Gastroesophageal sphincter (tissue), 3 donors: ENCODE results near the gene CPOX.

Source experiments
- EP300 ChIP-seq: sonication (generic); formaldehyde crosslinking; IDR thresholded peaks from one replicate; pipeline ENCODE4 v1.6.1; 2017; ENCODE audit warnings: antibody characterized with exemption, mild to moderate bottlenecking
- POLR2A ChIP-seq, 2 donors: fragments of 450-650 bp; IDR thresholded peaks; one replicate each; pipeline ENCODE4 v1.6.1; 2017; ENCODE audit warnings: antibody characterized with exemption in 2 of 2, mild to moderate bottlenecking in 2 of 2, moderate library complexity in 1 of 2
- POLR2AphosphoS5 ChIP-seq: sonication (generic); formaldehyde crosslinking; IDR thresholded peaks from one replicate; pipeline ENCODE4 v1.6.1; 2017; ENCODE audit warnings: antibody characterized with exemption
- TF ChIP-seq, protein P1 (sequence below), 4 experiments: fragments of 200-600 bp in 2 of 4; fragments of 450-650 bp in 2 of 4; sonication (generic) in 1 of 4; IDR thresholded peaks; one replicate each; pipeline ENCODE4 v1.5.1; 2017 to 2019; ENCODE audit warnings: antibody characterized with exemption in 4 of 4, mild to moderate bottlenecking in 2 of 4, moderate library complexity in 2 of 4

DNA sequence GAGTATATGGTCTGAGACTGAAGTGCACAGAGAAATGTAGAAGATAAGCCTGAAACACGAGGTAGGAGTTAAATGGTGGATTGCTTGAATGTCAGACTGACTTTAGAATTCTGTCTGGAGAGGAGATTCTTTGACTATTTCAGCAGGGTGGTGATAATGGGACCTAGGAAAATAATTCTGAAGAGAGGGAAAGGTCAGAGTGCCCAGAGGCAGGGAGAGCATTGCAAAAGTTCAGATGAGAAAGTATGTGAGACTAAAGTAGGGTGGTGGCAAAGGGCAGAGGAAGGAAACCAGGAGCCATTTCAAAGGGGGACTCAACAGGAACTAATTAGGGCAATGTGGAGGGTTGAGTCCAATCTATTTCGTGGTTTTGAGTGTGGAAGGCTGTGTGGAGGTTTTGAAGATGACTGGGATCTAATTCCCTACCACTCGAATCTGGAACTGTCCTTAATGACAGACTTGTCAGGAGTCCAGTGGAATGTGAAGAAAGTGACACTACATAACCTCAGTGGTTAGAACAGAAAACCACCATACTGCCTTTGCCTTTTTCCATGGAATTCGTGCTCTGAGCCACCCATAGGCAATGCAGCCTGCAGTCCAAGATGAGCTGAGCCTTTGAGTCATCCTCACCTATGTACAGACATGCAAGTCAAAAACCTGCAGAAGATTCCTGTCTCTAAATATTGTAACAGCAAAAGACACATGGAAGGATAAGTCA lies 16.1 kb downstream of the CPOX start:
- TF ChIP-seq, protein P1, sequence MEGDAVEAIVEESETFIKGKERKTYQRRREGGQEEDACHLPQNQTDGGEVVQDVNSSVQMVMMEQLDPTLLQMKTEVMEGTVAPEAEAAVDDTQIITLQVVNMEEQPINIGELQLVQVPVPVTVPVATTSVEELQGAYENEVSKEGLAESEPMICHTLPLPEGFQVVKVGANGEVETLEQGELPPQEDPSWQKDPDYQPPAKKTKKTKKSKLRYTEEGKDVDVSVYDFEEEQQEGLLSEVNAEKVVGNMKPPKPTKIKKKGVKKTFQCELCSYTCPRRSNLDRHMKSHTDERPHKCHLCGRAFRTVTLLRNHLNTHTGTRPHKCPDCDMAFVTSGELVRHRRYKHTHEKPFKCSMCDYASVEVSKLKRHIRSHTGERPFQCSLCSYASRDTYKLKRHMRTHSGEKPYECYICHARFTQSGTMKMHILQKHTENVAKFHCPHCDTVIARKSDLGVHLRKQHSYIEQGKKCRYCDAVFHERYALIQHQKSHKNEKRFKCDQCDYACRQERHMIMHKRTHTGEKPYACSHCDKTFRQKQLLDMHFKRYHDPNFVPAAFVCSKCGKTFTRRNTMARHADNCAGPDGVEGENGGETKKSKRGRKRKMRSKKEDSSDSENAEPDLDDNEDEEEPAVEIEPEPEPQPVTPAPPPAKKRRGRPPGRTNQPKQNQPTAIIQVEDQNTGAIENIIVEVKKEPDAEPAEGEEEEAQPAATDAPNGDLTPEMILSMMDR (IDR thresholded peaks at IDR 0.05), result no peak
- TF ChIP-seq POLR2AphosphoS5 (no peak), POLR2A (IDR thresholded peaks at IDR 0.05) (no peak), EP300 (no peak)
